Spinal cord (tissue), 10 donors: ENCODE data around the gene ANG. TPM values are rescaled to one million over a fixed set of nuclear protein-coding genes. Genes with fewer than 3 reads are reported as not detected.
A peak's percentile ranks its signal among the peaks of the same experiment; 100 is the strongest.
"Not testable (repeated sequence)": the region's sequence is repeated elsewhere in the genome, so short reads cannot be mapped to it uniquely, and the experiment has no call there.

Experiments
- DNase-seq, 6 donors: peaks; one replicate each; pipeline versions ENCODE4 v3.0.0 to v3.0.0-alpha.2; 2013 to 2015; ENCODE audit warnings: low spot score in 6 of 6, low read depth in 4 of 6
- H3K27ac ChIP-seq: one replicate; pipeline ENCODE4 v1.5.1; 2013; ENCODE audit warnings: low read depth, low read length, control low read depth
- H3K27me3 ChIP-seq: one replicate; pipeline ENCODE4 v1.6.1; 2013; ENCODE audit warnings: low read length; ENCODE audit not compliant: control insufficient read depth, insufficient read depth
- H3K36me3 ChIP-seq: one replicate; pipeline ENCODE4 v1.6.1; 2013; ENCODE audit warnings: low read length; ENCODE audit not compliant: control insufficient read depth, insufficient read depth
- H3K4me1 ChIP-seq: one replicate; pipeline ENCODE4 v1.6.1; 2013; ENCODE audit warnings: low read length; ENCODE audit not compliant: control insufficient read depth, insufficient read depth
- H3K4me3 ChIP-seq: one replicate; pipeline ENCODE4 v1.5.1; 2013; ENCODE audit warnings: low read depth, low read length, control low read depth
- H3K9me3 ChIP-seq: one replicate; pipeline ENCODE4 v1.6.1; 2013; ENCODE audit warnings: low read length; ENCODE audit not compliant: control insufficient read depth, insufficient read depth
- WGBS: methylation state at CpG from one replicate; pipeline ENCODE4 v1.1.5; 2013; ENCODE audit warnings: missing lambda C conversion rate; ENCODE audit not compliant: insufficient coverage; 5-methylcytosine and 5-hydroxymethylcytosine counted together
- polyA plus RNA-seq, 2 donors: library from polyadenylated mRNA; unstranded; fragments of 120-200 nt; gene quantifications; one replicate each; pipeline ENCODE4 v1.2.1, GENCODE V29; 2013; ENCODE audit not compliant: insufficient read length in 2 of 2
- small RNA-seq: library from RNA; depleted of rRNA; stranded (forward); fragments of <200 nt; gene quantifications from one replicate; pipeline ENCODE3, GENCODE V24; 2014; ENCODE audit warnings: low replicate concordance
- total RNA-seq, 2 donors: library from RNA; depleted of rRNA in 1 of 2; stranded (reverse); fragments of 120-200 nt in 1 of 2; fragments of >200 nt in 1 of 2; gene quantifications; one replicate each; pipeline versions ENCODE4 v1.2.3 to v1.2.4, GENCODE V29; 2013 to 2014
- donor health status: healthy.

Gene ANG
- total and polyA plus RNA-seq, 4 donors, result 1.4 to 6.0 (median 2.7) TPM

DNA sequence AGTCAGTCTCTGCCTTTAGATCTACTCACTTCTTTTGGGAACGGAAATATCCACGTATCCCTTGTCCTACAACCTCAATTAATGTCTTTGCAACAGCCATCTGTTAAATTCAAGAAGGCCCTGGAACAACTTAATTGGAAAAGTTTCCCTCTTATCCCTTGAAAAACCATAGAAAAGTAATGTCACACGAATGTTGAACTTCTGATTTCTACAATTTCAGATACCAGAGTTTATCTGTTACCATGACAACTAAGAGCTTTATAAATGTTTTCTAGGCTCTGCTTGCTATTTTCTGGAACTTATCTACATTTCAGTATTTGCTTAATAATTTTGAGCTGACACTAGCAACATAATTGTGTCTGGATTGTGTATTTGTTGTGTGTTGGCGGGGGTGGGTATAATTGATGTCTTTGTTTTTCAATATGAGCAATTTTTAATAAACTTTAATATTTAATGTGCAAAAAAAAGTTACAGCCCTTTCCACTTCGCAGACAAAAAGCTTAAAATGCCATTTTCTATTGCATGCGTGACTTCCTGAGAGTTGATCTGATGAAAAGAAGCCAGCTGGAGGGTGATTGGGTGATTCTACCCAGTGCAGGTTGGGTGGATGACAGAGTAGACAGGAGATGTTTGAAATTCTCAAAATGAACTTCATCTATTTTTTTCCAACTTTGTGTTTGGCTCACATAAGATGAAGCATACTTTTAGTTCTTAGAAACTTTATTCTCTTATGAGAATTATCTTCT lies 45.3 kb downstream of the ANG start:
- DNase-seq, result no peak
- H3K4me3 ChIP-seq, result no peak overlapping the region
- no peaks in the 10 kb centered on the region for H3K36me3 ChIP-seq
- H3K27ac ChIP-seq, result no peak overlapping the region
- H3K9me3 ChIP-seq, result no peaks in the 10 kb centered on the region
- WGBS, result 43% methylated on average over 2 of the region's 6 CpGs
- H3K4me1 ChIP-seq, result peaks cover 4% of the 10 kb centered on the region
- no peaks in the 10 kb centered on the region for H3K27me3 ChIP-seq

- H3K27ac ChIP-seq, result no peak overlapping the region
- no peaks in the 10 kb centered on the region for H3K27me3 ChIP-seq
- 14% methylated on average over 2 of the region's 4 CpGs for WGBS
- peak in 2 of 6 donors; percentile 23 to 34 for DNase-seq
- no peak overlapping the region for H3K4me3 ChIP-seq
- peaks cover 4% of the 10 kb centered on the region for H3K4me1 ChIP-seq
- H3K36me3 ChIP-seq, result no peaks in the 10 kb centered on the region
- no peaks in the 10 kb centered on the region for H3K9me3 ChIP-seq
These were observed 45.9 kb downstream of the ANG start for GRCh38 chr14:20734430-20734806.

DNA sequence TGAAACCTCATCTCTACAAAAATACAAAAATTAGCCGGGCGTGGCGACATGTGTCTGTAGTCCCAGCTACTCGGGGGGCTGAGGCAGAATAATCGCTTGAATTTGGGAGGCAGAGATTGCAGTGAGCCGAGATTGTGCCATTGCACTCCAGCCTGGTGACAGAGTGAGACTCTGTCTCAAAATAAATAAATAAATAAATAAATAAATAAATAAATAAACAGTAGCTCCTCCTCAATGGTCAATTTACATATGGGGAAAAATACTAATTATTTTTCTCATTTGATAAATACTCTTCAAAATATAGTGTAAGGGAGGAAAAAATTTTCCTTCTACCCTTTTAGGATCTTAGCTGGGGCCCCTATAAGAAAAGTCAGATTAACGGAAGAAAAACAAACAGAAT lies 49.7 kb downstream of the ANG start:
- whole genome bisulfite sequencing, result 93% methylated on average over 3 of the region's 7 CpGs
- DNase-seq, H3K4me1 ChIP-seq: not testable (repeated sequence)

GRCh38 chr14:20742132-20742531 lies 53.6 kb downstream of the ANG start:
- no peak overlapping the region for H3K27ac ChIP-seq
- DNase-seq, result no peak
- no peaks in the 10 kb centered on the region for H3K4me1 ChIP-seq
- no peaks in the 10 kb centered on the region for H3K9me3 ChIP-seq
- no peaks in the 10 kb centered on the region for H3K36me3 ChIP-seq
- no CpG with 5 or more reads among the region's 4 CpGs for WGBS
- no peaks in the 10 kb centered on the region for H3K27me3 ChIP-seq
- H3K4me3 ChIP-seq, result no peak overlapping the region

More for the DNA sequence above, 49.7 kb downstream of the ANG start:
- H3K36me3 ChIP-seq, H3K27me3 ChIP-seq, H3K27ac ChIP-seq, H3K9me3 ChIP-seq, H3K4me3 ChIP-seq: not testable (repeated sequence)

GRCh38 chr14:20743556-20743955 lies 55.0 kb downstream of the ANG start:
- no peak for DNase-seq
- no peaks in the 10 kb centered on the region for H3K9me3 ChIP-seq
- no peak overlapping the region for H3K4me3 ChIP-seq
- H3K27ac ChIP-seq, result no peak overlapping the region
- H3K27me3 ChIP-seq, result no peaks in the 10 kb centered on the region
- no peaks in the 10 kb centered on the region for H3K36me3 ChIP-seq
- H3K4me1 ChIP-seq, result no peaks in the 10 kb centered on the region
- WGBS, result no CpG with 5 or more reads among the region's 2 CpGs

Small RNAs within 50 kb of the gene (small RNA-seq; reads per million reads assigned to genes)
- gene RF00019, result not detected

Other genes with a start within 250 kb of the ANG start
- 10 to 100 TPM; 34.6 to 58.6 TPM for gene OSGEP, start 234.0 kb upstream of the ANG start, total RNA-seq
- 10 to 100 TPM; 65.2 to 90.7 TPM for gene OSGEP, start 234.0 kb upstream of the ANG start, polyA plus RNA-seq
- gene APEX1, start 233.5 kb upstream of the ANG start, total RNA-seq, result 10 to 100 TPM; 40.8 to 80.9 TPM
- 100 to 1,000 TPM; 177 to 182 TPM for gene APEX1, start 233.5 kb upstream of the ANG start, polyA plus RNA-seq
- gene PIP4P1, start 227.3 kb upstream of the ANG start, total RNA-seq, result 10 to 100 TPM; 25.8 to 27.1 TPM
- 10 to 100 TPM; 59.3 to 64.4 TPM for gene PIP4P1, start 227.3 kb upstream of the ANG start, polyA plus RNA-seq
- gene PNP, start 219.4 kb upstream of the ANG start, total RNA-seq, result 10 to 100 TPM; 23.6 to 25.5 TPM
- 10 to 100 TPM; 20.9 to 27.3 TPM for gene PNP, start 219.4 kb upstream of the ANG start, polyA plus RNA-seq
- under 1 TPM in 1 of 2 donors, not detected in 1; 0.28 TPM for gene RNASE10, start 183.2 kb upstream of the ANG start, total RNA-seq
- gene RNASE10, start 183.2 kb upstream of the ANG start, polyA plus RNA-seq, result not detected
- gene RNASE9, start 127.7 kb upstream of the ANG start, total RNA-seq, result not detected
- gene RNASE9, start 127.7 kb upstream of the ANG start, polyA plus RNA-seq, result not detected
- gene RNASE11, start 100.8 kb upstream of the ANG start, total RNA-seq, result not detected
- not detected for gene RNASE11, start 100.8 kb upstream of the ANG start, polyA plus RNA-seq
- gene RNASE12, start 97.4 kb upstream of the ANG start, total RNA-seq, result not detected
- not detected for gene RNASE12, start 97.4 kb upstream of the ANG start, polyA plus RNA-seq
- gene OR6S1, start 47.1 kb upstream of the ANG start, total RNA-seq, result not detected
- gene OR6S1, start 47.1 kb upstream of the ANG start, polyA plus RNA-seq, result not detected
- 10 to 100 TPM; 10.8 to 13.8 TPM for gene RNASE4, start 4.2 kb upstream of the ANG start, total RNA-seq
- 1 to 10 TPM in 1 of 2 donors, under 1 TPM in 1; 0.48 to 2.3 TPM for gene RNASE4, start 4.2 kb upstream of the ANG start, polyA plus RNA-seq
- gene EDDM3A, start 57.1 kb downstream of the ANG start, total RNA-seq, result not detected
- gene EDDM3A, start 57.1 kb downstream of the ANG start, polyA plus RNA-seq, result not detected
- not detected for gene EDDM3B, start 79.6 kb downstream of the ANG start, total RNA-seq
- not detected for gene EDDM3B, start 79.6 kb downstream of the ANG start, polyA plus RNA-seq
- 10 to 100 TPM in 1 of 2 donors, 1 to 10 TPM in 1; 8.7 to 11.3 TPM for gene RNASE6, start 92.5 kb downstream of the ANG start, total RNA-seq
- gene RNASE6, start 92.5 kb downstream of the ANG start, polyA plus RNA-seq, result 1 to 10 TPM; 4.3 to 6.1 TPM
- 100 to 1,000 TPM in 1 of 2 donors, 10 to 100 TPM in 1; 99.1 to 223 TPM for gene RNASE1, start 114.1 kb downstream of the ANG start, total RNA-seq
- gene RNASE1, start 114.1 kb downstream of the ANG start, polyA plus RNA-seq, result 10 to 100 TPM; 50.2 to 77.1 TPM
- 1 to 10 TPM in 1 of 2 donors, under 1 TPM in 1; 0.55 to 3.7 TPM for gene RNASE3, start 202.6 kb downstream of the ANG start, total RNA-seq
- gene RNASE3, start 202.6 kb downstream of the ANG start, polyA plus RNA-seq, result under 1 TPM in 1 of 2 donors, not detected in 1; 0.24 TPM